GM06990 (cell line): ENCODE results near the gene RGS7.
"Not testable (repeated sequence)": the region's sequence is repeated elsewhere in the genome, so short reads cannot be mapped to it uniquely, and the experiment has no call there.

Experiments
- DNase-seq: peaks from one replicate; pipeline ENCODE4 v3.0.0-alpha.2; 2011; ENCODE audit not compliant: insufficient read length; ENCODE audit errors: extremely low read depth
- H3K27me3 ChIP-seq: replicated peaks from 2 replicates; pipeline ENCODE4 v1.6.0; 2011; ENCODE audit warnings: low read length; ENCODE audit not compliant: control insufficient read depth, insufficient read depth
- H3K36me3 ChIP-seq: 2 replicates; pipeline ENCODE4 v1.5.1; 2011; ENCODE audit warnings: low read length; ENCODE audit not compliant: control insufficient read depth, insufficient read depth
- H3K4me3 ChIP-seq: replicated peaks from 2 replicates; pipeline ENCODE4 v1.5.1; 2011; ENCODE audit warnings: low read depth, mild to moderate bottlenecking, control low read depth, low read length
- CTCF ChIP-seq: IDR thresholded peaks from 2 replicates; pipeline ENCODE4 v1.5.1; 2011; ENCODE audit warnings: low read length, control low read depth, mild to moderate bottlenecking, inconsistent platforms; ENCODE audit not compliant: insufficient read depth, poor library complexity, severe bottlenecking

RGS7 gene

GRCh38 chr1:241225741-241226140 is 131.3 kb downstream of the RGS7 start:
- Histone ChIP-seq H3K4me3 (no peak overlapping the region), H3K27me3 (no peaks in the 10 kb centered on the region), H3K36me3 (no peaks in the 10 kb centered on the region)
- TF ChIP-seq CTCF, result no peak
- DNase-seq, result no peak

- H3K36me3 ChIP-seq, H3K4me3 ChIP-seq, H3K27me3 ChIP-seq, DNase-seq: not testable (repeated sequence)
Observed at GRCh38 chr1:241224189-241224588, 132.8 kb downstream of the RGS7 start.

- H3K4me3 ChIP-seq, H3K36me3 ChIP-seq, H3K27me3 ChIP-seq, DNase-seq: not testable (repeated sequence)
Observed at GRCh38 chr1:241222813-241223212, 134.2 kb downstream of the RGS7 start.

GRCh38 chr1:241221319-241221718 is 135.7 kb downstream of the RGS7 start:
- TF ChIP-seq CTCF, result no peak
- Histone ChIP-seq H3K4me3 (no peak overlapping the region), H3K27me3 (no peaks in the 10 kb centered on the region), H3K36me3 (no peaks in the 10 kb centered on the region)
- no peak for DNase-seq

GRCh38 chr1:241220913-241221312 is 136.1 kb downstream of the RGS7 start:
- H3K27me3 ChIP-seq, H3K36me3 ChIP-seq, DNase-seq, H3K4me3 ChIP-seq: not testable (repeated sequence)

- Histone ChIP-seq H3K27me3 (no peaks in the 10 kb centered on the region), H3K4me3 (no peak overlapping the region), H3K36me3 (no peaks in the 10 kb centered on the region)
- no peak for TF ChIP-seq CTCF
- no peak for DNase-seq
Observed at GRCh38 chr1:241219449-241219848, 137.6 kb downstream of the RGS7 start.

- H3K36me3 ChIP-seq, result no peaks in the 10 kb centered on the region
- DNase-seq, result no peak
- no peaks in the 10 kb centered on the region for H3K27me3 ChIP-seq
- no peak for TF ChIP-seq CTCF
- no peak overlapping the region for H3K4me3 ChIP-seq
Observed at GRCh38 chr1:241217516-241217915, 139.5 kb downstream of the RGS7 start.
